H7 (cell line): ENCODE results near the gene NELL2. TPM values are rescaled to one million over a fixed set of nuclear protein-coding genes. Genes with fewer than 3 reads are reported as not detected.

Source experiments
- DNase-seq: peaks from one replicate; pipeline ENCODE4 v3.0.0; 2012
- H3K27me3 ChIP-seq: 2 replicates; pipeline ENCODE4 v1.6.0; 2011; ENCODE audit warnings: mild to moderate bottlenecking, low read length; ENCODE audit not compliant: control insufficient read depth, insufficient read depth
- H3K36me3 ChIP-seq: replicated peaks from 2 replicates; pipeline ENCODE4 v1.5.1; 2011; ENCODE audit warnings: low read length; ENCODE audit not compliant: control insufficient read depth, insufficient read depth
- H3K4me3 ChIP-seq: 2 replicates; pipeline ENCODE4 v1.5.1; 2011; ENCODE audit warnings: low read depth, mild to moderate bottlenecking, control low read depth, low read length, moderate library complexity; ENCODE audit not compliant: insufficient read depth
- total RNA-seq: library from RNA; depleted of rRNA; stranded (reverse); fragments of >200 nt; shearing (Covaris generic); gene quantifications from 2 replicates; pipeline ENCODE4 v1.2.3, GENCODE V29; 2014

The NELL2 gene
- total RNA-seq, 1 experiment from 2014 or later = 35.7 TPM

DNA sequence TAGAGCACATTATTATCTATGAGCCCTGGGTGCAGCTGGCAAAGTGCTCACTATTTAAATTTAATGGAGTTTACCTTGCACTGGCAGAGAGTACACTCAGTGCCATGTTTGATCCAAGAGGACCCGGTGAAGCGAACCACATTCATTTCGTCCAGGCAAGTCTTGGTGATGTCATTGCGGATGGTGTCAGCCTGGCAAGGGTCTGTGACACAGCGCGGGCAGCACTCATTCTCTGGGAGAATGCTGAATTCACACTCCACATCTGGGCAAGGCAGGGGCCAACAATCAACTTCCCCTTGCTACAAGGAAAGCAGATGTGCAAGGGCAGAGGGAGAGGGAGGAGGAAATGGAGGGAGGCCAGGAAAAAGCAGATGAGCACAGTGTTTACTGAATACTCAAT, 356.2 kb downstream of the NELL2 start:
- no peak overlapping the region for H3K4me3 ChIP-seq
- H3K36me3 ChIP-seq = no peaks in the 10 kb centered on the region
- DNase-seq = no peak
- no peaks in the 10 kb centered on the region for H3K27me3 ChIP-seq

DNA sequence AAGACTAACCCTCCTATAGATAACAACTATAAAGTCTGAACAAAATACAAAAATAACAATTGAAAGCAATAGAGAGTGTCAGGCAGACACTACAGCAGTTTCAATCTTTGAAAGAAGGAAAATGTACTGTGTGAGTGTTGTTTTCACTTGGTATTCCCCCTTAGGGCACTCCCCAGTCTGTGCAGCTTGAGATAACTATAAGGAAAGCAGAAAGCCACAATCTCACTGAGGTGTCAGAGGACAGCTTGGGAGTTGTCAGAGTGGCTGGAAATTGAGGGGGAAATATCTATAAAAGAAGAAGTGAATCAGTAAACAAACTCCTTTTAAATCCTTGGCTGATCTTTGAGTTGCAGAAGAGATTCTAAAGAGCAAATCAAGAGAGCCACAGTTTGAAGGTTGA, 364.8 kb downstream of the NELL2 start:
- no peak overlapping the region for H3K4me3 ChIP-seq
- H3K36me3 ChIP-seq = no peaks in the 10 kb centered on the region
- DNase-seq = no peak
- H3K27me3 ChIP-seq = no peaks in the 10 kb centered on the region

DNA sequence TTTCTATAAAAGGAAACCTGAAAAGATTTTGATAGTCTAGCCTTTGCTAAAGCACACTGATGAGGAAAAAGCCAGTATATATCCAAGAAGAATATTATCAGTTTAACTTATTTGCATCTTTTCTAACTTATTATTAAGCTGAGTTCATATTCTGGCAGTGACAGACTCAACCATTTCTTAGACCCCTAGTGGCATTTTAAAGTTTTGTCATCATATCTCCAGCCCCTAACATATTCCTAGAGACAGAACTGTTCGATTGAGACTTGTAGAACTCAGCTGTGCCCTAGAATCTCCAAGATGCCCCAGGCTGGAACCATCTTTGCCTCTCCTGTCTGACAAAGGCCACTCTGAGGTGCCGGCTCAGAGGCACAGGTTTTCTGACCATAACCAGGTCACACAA, 365.6 kb downstream of the NELL2 start:
- Histone ChIP-seq H3K4me3 (no peak overlapping the region), H3K27me3 (no peaks in the 10 kb centered on the region), H3K36me3 (no peaks in the 10 kb centered on the region)
- DNase-seq = no peak

DNA sequence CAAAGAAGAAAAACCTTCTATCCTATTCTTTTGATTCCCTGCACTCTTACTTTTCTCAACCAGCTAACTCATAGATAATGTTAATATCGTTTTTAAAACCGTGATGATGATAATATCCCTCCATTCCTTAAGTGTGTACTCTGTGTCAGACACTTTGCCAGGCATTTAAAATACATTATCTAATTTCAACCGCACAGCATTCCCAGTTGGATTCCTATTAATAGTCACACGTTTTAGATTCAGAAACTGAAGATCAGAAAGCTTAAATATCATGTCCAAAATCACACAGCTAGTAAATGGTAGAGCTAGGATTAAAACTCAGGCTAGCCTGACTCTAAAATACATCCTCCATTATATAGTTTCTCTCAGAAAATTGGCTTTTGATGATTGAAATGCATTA, 366.0 kb downstream of the NELL2 start:
- no peak overlapping the region for H3K4me3 ChIP-seq
- H3K36me3 ChIP-seq = no peaks in the 10 kb centered on the region
- no peaks in the 10 kb centered on the region for H3K27me3 ChIP-seq
- no peak for DNase-seq

DNA sequence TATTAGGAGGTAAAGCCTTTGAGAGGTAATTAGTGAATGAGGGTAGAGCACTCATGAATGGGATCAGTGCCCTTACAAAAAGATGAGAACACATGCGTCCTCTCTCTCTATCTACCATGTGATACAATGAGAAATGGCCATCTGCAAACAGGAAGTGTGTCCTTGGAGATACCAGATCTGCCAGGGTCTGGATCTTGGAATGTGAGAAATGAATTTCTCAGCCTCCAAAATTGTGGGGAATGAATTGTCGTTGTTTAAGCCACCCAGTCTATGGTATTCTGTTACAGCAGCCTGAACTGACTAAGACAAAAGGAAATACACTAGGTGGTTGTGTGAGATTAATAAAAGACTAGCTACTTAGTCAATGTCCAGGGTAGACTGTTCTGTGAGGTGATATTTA, 366.6 kb downstream of the NELL2 start:
- no peaks in the 10 kb centered on the region for H3K36me3 ChIP-seq
- no peaks in the 10 kb centered on the region for H3K27me3 ChIP-seq
- no peak overlapping the region for H3K4me3 ChIP-seq
- no peak for DNase-seq

DNA sequence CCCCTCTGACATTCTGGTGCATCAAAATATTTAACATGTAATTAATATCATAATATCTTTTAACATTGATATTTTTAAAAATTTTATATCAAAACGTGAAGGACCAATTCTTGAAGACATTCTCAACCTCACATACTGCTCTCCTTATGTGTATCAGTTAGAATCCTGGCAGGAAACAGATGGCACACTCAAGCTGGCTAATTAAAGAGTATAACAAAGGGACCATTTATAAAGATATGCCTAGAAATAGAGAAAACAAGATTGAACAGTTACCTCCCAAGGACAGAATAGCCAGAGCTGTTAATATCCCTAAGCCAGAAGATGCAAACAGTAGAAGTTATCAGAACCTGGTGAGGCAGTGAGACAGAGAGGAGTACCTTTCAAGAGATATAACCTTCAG, 368.7 kb downstream of the NELL2 start:
- Histone ChIP-seq H3K4me3 (no peak overlapping the region), H3K27me3 (no peaks in the 10 kb centered on the region), H3K36me3 (no peaks in the 10 kb centered on the region)
- no peak for DNase-seq

DNA sequence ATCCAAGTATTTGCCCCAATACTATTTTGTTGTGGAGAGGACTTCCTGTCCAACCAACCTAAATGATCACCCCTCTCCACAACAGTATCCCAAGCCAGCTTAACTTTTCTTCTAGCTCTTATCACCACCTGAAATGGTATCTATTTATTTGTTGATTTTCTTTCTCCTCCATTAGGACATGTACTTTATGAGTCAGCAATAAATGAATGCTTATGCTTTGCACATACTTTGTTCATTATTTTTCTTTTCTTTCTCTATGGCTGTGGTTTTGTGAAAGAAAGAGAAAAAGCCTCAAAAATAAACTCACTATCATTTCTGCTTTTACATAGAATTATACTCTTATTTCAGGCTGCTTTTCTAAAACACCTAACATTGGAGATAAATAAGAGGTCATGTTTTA, 371.3 kb downstream of the NELL2 start:
- no peaks in the 10 kb centered on the region for H3K36me3 ChIP-seq
- H3K27me3 ChIP-seq = no peaks in the 10 kb centered on the region
- no peak for DNase-seq
- no peak overlapping the region for H3K4me3 ChIP-seq

DNA sequence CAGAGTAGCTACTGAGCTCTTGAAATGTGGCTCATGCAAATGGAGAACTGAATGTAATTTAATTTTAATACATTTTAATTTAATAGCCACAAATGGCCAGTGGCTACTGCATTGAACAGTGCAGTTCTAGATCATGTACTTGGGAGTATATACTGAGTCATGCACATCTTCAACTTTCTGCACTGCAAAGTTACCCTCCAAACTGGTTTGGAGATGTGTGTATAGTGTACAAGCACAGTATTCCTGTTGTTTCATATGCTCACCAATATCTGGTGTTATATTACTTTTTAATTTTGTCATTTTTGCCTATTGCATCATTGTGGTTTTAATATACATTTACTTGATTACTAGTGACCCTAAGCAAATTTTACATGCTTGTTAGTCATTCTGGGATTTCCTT, 372.8 kb downstream of the NELL2 start:
- H3K27me3 ChIP-seq = no peaks in the 10 kb centered on the region
- H3K36me3 ChIP-seq = no peaks in the 10 kb centered on the region
- DNase-seq = no peak
- no peak overlapping the region for H3K4me3 ChIP-seq

DNA sequence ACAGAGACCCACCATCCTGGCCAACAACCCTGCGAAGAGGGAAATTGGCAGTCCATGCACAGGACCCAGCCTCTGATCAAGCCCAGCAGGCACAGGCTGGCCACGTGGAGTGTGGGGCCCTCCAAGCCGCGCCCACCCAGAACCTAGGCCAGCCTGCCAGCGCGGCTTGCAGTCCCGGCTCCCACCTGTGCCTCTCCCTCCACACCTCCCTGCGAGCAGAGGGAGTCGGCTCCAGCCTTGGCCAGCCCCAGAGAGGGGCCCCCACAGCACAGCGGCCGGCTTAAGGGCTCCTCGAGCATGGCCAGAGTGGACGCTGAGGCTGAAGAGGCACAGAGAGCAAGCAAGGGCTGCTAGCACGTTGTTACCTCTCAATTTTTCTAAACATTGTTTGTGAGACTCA, 373.4 kb downstream of the NELL2 start:
- DNase-seq = no peak
- H3K27me3 ChIP-seq = no peaks in the 10 kb centered on the region
- no peaks in the 10 kb centered on the region for H3K36me3 ChIP-seq
- H3K4me3 ChIP-seq = no peak overlapping the region

DNA sequence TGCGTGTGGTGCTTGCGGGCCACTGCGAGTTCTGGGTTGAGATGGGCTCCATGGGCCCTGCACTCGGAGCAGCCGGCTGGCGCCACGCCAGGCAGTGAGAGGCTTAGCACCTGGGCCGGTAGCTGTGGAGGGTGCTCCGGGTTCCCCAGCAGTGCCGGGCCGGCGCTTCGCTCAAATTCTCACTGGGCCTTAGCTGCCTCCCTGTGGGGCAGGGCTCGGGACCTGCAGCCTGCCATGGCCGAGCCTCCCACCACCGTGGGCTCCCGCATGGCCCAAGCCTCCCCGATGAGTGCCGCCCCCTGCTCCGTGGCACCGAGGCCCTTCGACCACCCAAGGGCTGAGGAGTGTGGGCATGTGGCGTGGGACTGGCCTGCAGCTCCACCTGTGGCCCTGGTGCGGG, 375.7 kb downstream of the NELL2 start:
- DNase-seq = no peak
- Histone ChIP-seq H3K27me3 (no peaks in the 10 kb centered on the region), H3K4me3 (no peak overlapping the region), H3K36me3 (no peaks in the 10 kb centered on the region)

DNA sequence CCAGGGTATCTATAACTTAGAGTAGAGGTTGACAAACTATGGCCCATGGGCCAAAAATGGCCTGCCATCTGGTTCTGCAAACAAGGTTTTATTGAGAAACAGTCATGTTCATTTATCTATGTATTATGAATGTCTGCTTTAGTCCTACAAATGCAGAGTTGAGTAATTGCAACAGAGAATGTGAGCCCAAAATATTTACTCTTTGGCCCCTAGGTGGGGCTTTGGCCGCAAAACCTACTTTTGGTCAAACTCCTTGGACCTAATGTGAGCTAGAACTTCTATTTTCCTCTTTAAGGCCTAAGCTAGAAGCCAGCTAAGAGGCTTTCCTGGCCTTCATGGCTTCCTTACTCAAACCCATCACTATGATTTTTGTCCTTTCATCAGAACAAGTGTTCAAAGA, 379.1 kb downstream of the NELL2 start:
- no peak overlapping the region for H3K4me3 ChIP-seq
- no peaks in the 10 kb centered on the region for H3K27me3 ChIP-seq
- peak; percentile 42 for DNase-seq
- H3K36me3 ChIP-seq = no peaks in the 10 kb centered on the region

DNA sequence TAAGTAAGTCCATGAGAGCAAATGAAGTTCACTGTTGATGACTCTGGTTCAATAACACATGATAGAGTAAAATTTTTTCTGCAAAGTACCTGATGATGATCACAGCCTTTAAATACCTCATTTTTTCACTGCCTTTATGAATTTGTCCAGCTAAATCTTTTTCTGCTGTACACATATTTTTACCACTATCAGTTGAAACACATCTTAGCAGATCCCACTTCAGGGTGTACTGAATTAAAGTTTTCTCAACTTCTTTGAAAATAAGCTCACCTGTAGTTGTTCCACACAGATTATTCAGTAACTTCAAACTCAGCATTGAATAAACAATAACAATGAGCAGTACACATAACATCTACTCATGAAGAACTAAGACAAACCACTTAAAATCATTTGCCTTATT, 385.9 kb downstream of the NELL2 start:
- Histone ChIP-seq H3K4me3 (no peak overlapping the region), H3K36me3 (no peaks in the 10 kb centered on the region), H3K27me3 (no peaks in the 10 kb centered on the region)
- no peak for DNase-seq

DNA sequence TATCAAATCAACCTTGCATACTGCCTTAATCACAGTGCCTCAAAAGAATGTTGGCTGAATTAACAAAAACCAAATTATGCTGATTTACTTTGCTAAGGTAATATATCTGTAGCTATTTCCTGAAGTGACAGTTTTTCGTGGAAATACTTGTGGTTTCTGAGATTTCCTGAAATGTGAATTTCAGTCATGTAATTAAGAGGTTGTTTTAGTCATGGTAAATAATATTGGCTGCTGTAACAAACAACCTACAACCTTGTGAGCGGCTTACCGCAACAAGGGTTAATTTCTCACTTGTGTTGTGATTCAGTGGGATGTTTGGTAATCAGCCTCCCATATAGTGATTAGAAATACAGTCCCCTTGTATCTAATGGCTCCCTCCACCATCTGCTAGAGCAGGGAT, 387.9 kb downstream of the NELL2 start:
- Histone ChIP-seq H3K36me3 (no peaks in the 10 kb centered on the region), H3K4me3 (no peak overlapping the region), H3K27me3 (no peaks in the 10 kb centered on the region)
- no peak for DNase-seq

DNA sequence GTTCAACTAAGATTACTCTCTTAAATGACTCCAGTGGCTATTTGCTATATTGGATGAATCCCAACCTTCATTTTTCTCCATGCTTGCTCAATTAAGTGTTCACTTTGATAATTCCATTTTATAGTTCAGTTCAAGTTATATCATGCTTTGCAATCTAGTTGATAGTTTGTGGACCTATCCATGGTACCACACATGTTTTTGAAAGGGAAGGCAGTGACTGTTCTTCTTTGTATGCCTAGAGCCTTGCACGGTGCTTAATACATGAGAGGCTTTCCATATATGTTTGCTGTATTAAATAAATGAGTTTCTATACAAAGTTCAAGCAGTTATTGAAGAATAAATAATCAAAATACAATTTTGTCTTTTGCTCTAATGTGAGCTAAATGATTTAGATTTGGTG, 391.3 kb downstream of the NELL2 start:
- Histone ChIP-seq H3K4me3 (no peak overlapping the region), H3K36me3 (no peaks in the 10 kb centered on the region), H3K27me3 (no peaks in the 10 kb centered on the region)
- DNase-seq = no peak

DNA sequence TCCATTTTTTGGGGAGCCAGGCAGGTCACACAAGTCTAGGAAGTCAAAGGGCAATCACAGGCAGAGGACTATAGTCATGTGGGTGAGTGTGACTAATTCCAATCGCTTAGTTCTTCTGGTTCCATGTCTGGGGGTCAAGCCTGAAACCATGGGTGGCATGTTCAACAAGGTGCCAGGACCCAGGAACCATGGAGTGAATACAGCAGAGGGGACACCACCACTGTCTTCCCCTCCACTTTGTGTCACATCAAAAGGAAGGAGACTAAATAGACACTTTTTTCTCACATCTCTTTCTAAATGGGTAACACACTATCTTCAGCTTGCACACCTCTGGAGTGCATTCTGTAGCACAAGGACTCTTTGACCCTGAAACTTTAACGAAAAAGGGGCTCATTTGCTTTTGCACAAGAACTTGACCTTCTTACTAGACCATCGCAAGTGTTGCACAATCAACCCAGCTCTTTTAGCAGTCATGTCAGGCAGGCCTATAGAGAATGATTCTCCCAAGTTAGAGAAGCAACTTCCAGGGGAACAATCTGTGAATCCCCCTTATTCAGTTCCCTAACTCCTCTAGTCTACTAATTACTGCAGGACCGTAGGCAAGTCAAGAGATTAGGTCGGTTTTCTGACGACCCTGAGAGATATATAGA, 398.7 kb downstream of the NELL2 start:
- no peak overlapping the region for H3K4me3 ChIP-seq
- H3K27me3 ChIP-seq = no peaks in the 10 kb centered on the region
- no peak for DNase-seq
- no peaks in the 10 kb centered on the region for H3K36me3 ChIP-seq

DNA sequence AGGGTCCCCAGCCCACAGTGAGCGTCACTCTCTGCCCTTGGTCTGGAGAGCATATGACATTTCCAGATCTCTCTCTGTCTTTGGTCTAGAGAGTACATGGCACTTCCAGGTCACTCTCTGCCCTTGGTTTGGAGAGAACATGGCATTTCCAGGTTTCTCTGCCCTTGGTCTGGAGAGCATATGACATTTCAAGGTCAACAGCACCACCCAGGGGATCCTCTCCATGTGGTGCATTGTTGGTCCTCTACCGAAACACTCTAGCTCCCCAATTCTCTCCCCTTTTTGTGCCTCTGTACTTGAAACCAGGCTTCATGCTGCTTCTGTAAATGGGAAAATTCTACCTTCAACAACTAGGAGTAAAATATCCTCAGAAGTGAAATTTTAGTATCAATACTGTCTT, 399.4 kb downstream of the NELL2 start:
- Histone ChIP-seq H3K4me3 (no peak overlapping the region), H3K27me3 (no peaks in the 10 kb centered on the region), H3K36me3 (no peaks in the 10 kb centered on the region)
- DNase-seq = no peak
